Embryonic facial prominence (tissue), 1 donor: ENCODE results near the gene PPP1R2C.

Source experiments
- DNase-seq: peaks from one replicate; pipeline ENCODE4 v3.0.0-alpha.2; 2016; ENCODE audit errors: extremely low spot score

Gene PPP1R2C

GRCh38 chrX:42778096-42778495, at the start of gene PPP1R2C:
TSS of gene PPP1R2C (minus strand) at chrX:42778163. CDS start at chrX:42778079, 84 bp downstream.
- no peak for DNase-seq

- no peak for DNase-seq
Observed at GRCh38 chrX:42825201-42825600, 47.2 kb upstream of the PPP1R2C start.

- DNase-seq, result no peak
Observed at GRCh38 chrX:42824541-42824940, 46.6 kb upstream of the PPP1R2C start.

GRCh38 chrX:42823443-42823842, 45.5 kb upstream of the PPP1R2C start:
- DNase-seq, result no peak

GRCh38 chrX:42821803-42822443, 44.0 kb upstream of the PPP1R2C start:
- no peak for DNase-seq

GRCh38 chrX:42818151-42818921, 40.4 kb upstream of the PPP1R2C start:
- no peak for DNase-seq

GRCh38 chrX:42809569-42809968, 31.6 kb upstream of the PPP1R2C start:
- no peak for DNase-seq

GRCh38 chrX:42807393-42807792, 29.4 kb upstream of the PPP1R2C start:
- DNase-seq, result no peak

GRCh38 chrX:42804524-42804923, 26.6 kb upstream of the PPP1R2C start:
- no peak for DNase-seq

- no peak for DNase-seq
Observed at GRCh38 chrX:42803320-42803719, 25.4 kb upstream of the PPP1R2C start.

- no peak for DNase-seq
Observed at GRCh38 chrX:42797651-42798269, 19.8 kb upstream of the PPP1R2C start.

GRCh38 chrX:42783451-42783850, 5.5 kb upstream of the PPP1R2C start:
- DNase-seq, result no peak

- no peak for DNase-seq
Observed at GRCh38 chrX:42776195-42776594, 1.8 kb downstream of the PPP1R2C start.

GRCh38 chrX:42772874-42773273, 5.1 kb downstream of the PPP1R2C start:
- no peak for DNase-seq

GRCh38 chrX:42771506-42772335, 6.2 kb downstream of the PPP1R2C start:
- DNase-seq, result no peak

- no peak for DNase-seq
Observed at GRCh38 chrX:42770566-42770965, 7.4 kb downstream of the PPP1R2C start.

GRCh38 chrX:42759881-42760280, 18.1 kb downstream of the PPP1R2C start:
- DNase-seq, result no peak

- no peak for DNase-seq
Observed at GRCh38 chrX:42755815-42756214, 22.1 kb downstream of the PPP1R2C start.

- no peak for DNase-seq
Observed at GRCh38 chrX:42754603-42755002, 23.4 kb downstream of the PPP1R2C start.

GRCh38 chrX:42754115-42754514, 23.8 kb downstream of the PPP1R2C start:
- DNase-seq, result no peak

- no peak for DNase-seq
Observed at GRCh38 chrX:42752730-42753129, 25.2 kb downstream of the PPP1R2C start.

GRCh38 chrX:42751573-42751972, 26.4 kb downstream of the PPP1R2C start:
- DNase-seq, result no peak
